H9 (cell line): Measurements from ENCODE around the gene RRAGC. TPM values are rescaled to one million over a fixed set of nuclear protein-coding genes. Genes with fewer than 3 reads are reported as not detected.

Source experiments
- DNase-seq: peaks from one replicate; pipeline ENCODE4 v3.0.0-alpha.2; 2017
- H2AFZ ChIP-seq: one replicate; pipeline ENCODE4 v1.6.1; 2013; ENCODE audit warnings: mild to moderate bottlenecking, low read length, control low read depth, moderate library complexity
- H2AK5ac ChIP-seq: 2 replicates; pipeline ENCODE4 v1.6.1; 2013; ENCODE audit warnings: low read length, control low read depth, mixed read lengths; ENCODE audit not compliant: insufficient read length
- H2BK120ac ChIP-seq: one replicate; pipeline ENCODE4 v1.6.1; 2013; ENCODE audit warnings: low read depth, mild to moderate bottlenecking, low read length, control low read depth, inconsistent platforms; ENCODE audit not compliant: poor library complexity, severe bottlenecking
- H2BK12ac ChIP-seq: 2 replicates; pipeline ENCODE4 v1.6.1; 2013; ENCODE audit warnings: low read length, control low read depth, mixed read lengths, low read depth; ENCODE audit not compliant: insufficient read length
- H2BK15ac ChIP-seq: 2 replicates; pipeline ENCODE4 v1.6.1; 2013; ENCODE audit warnings: low read depth, low read length, control low read depth
- H2BK20ac ChIP-seq: one replicate; pipeline ENCODE4 v1.6.1; 2013; ENCODE audit warnings: low read depth, mild to moderate bottlenecking, low read length, control low read depth, inconsistent platforms; ENCODE audit not compliant: poor library complexity, severe bottlenecking
- H2BK5ac ChIP-seq: 2 replicates; pipeline ENCODE4 v1.6.1; 2013; ENCODE audit warnings: low read length, control low read depth, mixed read lengths; ENCODE audit not compliant: insufficient read length
- H3K14ac ChIP-seq: 2 replicates; pipeline ENCODE4 v1.6.1; 2013; ENCODE audit warnings: low read length, control low read depth; ENCODE audit not compliant: insufficient read depth
- H3K18ac ChIP-seq: 2 replicates; pipeline ENCODE4 v1.6.1; 2013; ENCODE audit warnings: low read depth, mild to moderate bottlenecking, mixed read lengths, low read length, control low read depth; ENCODE audit not compliant: insufficient read length
- H3K23ac ChIP-seq: 2 replicates; pipeline ENCODE4 v1.6.1; 2013; ENCODE audit warnings: low read length, control low read depth, mixed read lengths, low read depth; ENCODE audit not compliant: insufficient read length
- H3K23me2 ChIP-seq: 2 replicates; pipeline ENCODE4 v1.6.1; 2013; ENCODE audit warnings: low read depth, mild to moderate bottlenecking, mixed read lengths, low read length, control low read depth; ENCODE audit not compliant: insufficient read length, poor library complexity, severe bottlenecking
- H3K27ac ChIP-seq: 2 replicates; pipeline ENCODE4 v1.5.1; 2013; ENCODE audit warnings: low read length, control low read depth, mixed read lengths, low read depth; ENCODE audit not compliant: insufficient read length
- H3K27me3 ChIP-seq: 2 replicates; pipeline ENCODE4 v1.6.1; 2013; ENCODE audit warnings: low read length, control low read depth, inconsistent platforms; ENCODE audit not compliant: insufficient read depth
- H3K4ac ChIP-seq: 2 replicates; pipeline ENCODE4 v1.6.1; 2013; ENCODE audit warnings: low read depth, mild to moderate bottlenecking, control low read depth, inconsistent platforms, low read length, moderate library complexity
- H3K4me1 ChIP-seq: 2 replicates; pipeline ENCODE4 v1.6.1; 2013; ENCODE audit warnings: low read length, control low read depth, inconsistent platforms; ENCODE audit not compliant: insufficient read depth
- H3K4me2 ChIP-seq: 2 replicates; pipeline ENCODE4 v1.6.1; 2013; ENCODE audit warnings: low read length, control low read depth, mixed read lengths; ENCODE audit not compliant: insufficient read length, insufficient read depth
- H3K56ac ChIP-seq: 2 replicates; pipeline ENCODE4 v1.6.1; 2013; ENCODE audit warnings: low read depth, mild to moderate bottlenecking, mixed read lengths, low read length, control low read depth; ENCODE audit not compliant: insufficient read length
- H3K79me1 ChIP-seq: 2 replicates; pipeline ENCODE4 v1.6.1; 2013; ENCODE audit warnings: low read depth, mild to moderate bottlenecking, moderate library complexity, low read length, control low read depth, inconsistent platforms; ENCODE audit not compliant: insufficient read depth, poor library complexity, severe bottlenecking
- H3K79me2 ChIP-seq: 2 replicates; pipeline ENCODE4 v1.6.1; 2013; ENCODE audit warnings: low read length, control low read depth, inconsistent platforms; ENCODE audit not compliant: insufficient read depth
- H3K9ac ChIP-seq: 2 replicates; pipeline ENCODE4 v1.6.1; 2013; ENCODE audit warnings: low read length, control low read depth, mixed read lengths; ENCODE audit not compliant: insufficient read length; ENCODE audit errors: extremely low read depth
- H3K9me3 ChIP-seq: one replicate; pipeline ENCODE4 v1.6.1; 2013; ENCODE audit warnings: low read depth, low read length, inconsistent platforms; ENCODE audit not compliant: control insufficient read depth
- H3T11ph ChIP-seq: one replicate; pipeline ENCODE4 v1.6.1; 2013; ENCODE audit warnings: mild to moderate bottlenecking, low read length, control low read depth, inconsistent platforms
- H4K20me1 ChIP-seq: one replicate; pipeline ENCODE4 v1.6.1; 2013; ENCODE audit not compliant: control insufficient read depth, insufficient read length, insufficient read depth
- H4K5ac ChIP-seq: 2 replicates; pipeline ENCODE4 v1.6.1; 2013; ENCODE audit warnings: low read depth, mild to moderate bottlenecking, mixed read lengths, low read length, control low read depth; ENCODE audit not compliant: insufficient read length
- H4K8ac ChIP-seq: replicated peaks from 2 replicates; pipeline ENCODE4 v1.6.1; 2013; ENCODE audit warnings: low read length, control low read depth, mixed read lengths, low read depth; ENCODE audit not compliant: insufficient read length
- H4K91ac ChIP-seq: 2 replicates; pipeline ENCODE4 v1.6.1; 2013; ENCODE audit warnings: low read depth, mild to moderate bottlenecking, moderate library complexity, mixed read lengths, low read length, control low read depth; ENCODE audit not compliant: insufficient read length
- H3K27ac Mint-ChIP-seq, 3 experiments: 2 replicates in 2 of 3; 3 replicates in 1 of 3; pipeline ENCODE4 v1.8.0; 2020 to 2021; ENCODE audit warnings: mixed read lengths in 3 of 3, mild to moderate bottlenecking in 1 of 3, moderate library complexity in 1 of 3
- H3K27me3 Mint-ChIP-seq: 2 replicates; pipeline ENCODE4 v1.8.0; 2021; ENCODE audit warnings: low read depth, mild to moderate bottlenecking, moderate library complexity, mixed read lengths
- H3K36me3 Mint-ChIP-seq, 3 experiments: 2 replicates in 2 of 3; 3 replicates in 1 of 3; pipeline ENCODE4 v1.8.0; 2020 to 2021; ENCODE audit warnings: low read depth in 3 of 3, mixed read lengths in 3 of 3; ENCODE audit not compliant: insufficient read depth in 1 of 3
- H3K4me1 Mint-ChIP-seq, 2 experiments: 2 replicates each; pipeline ENCODE4 v1.8.0; 2020; ENCODE audit warnings: mixed read lengths in 2 of 2
- H3K4me3 Mint-ChIP-seq, 2 experiments: 2 replicates in 1 of 2; 3 replicates in 1 of 2; pipeline ENCODE4 v1.8.0; 2020 to 2021; ENCODE audit warnings: mild to moderate bottlenecking in 2 of 2, mixed read lengths in 2 of 2, moderate library complexity in 1 of 2
- H3K9me3 Mint-ChIP-seq, 2 experiments: 2 replicates in 1 of 2; 3 replicates in 1 of 2; pipeline ENCODE4 v1.8.0; 2020; ENCODE audit warnings: mild to moderate bottlenecking in 2 of 2, mixed read lengths in 2 of 2, moderate library complexity in 1 of 2
- CTCF ChIP-seq: fragments of 200-600 bp; sonication (generic); conservative IDR thresholded peaks from 3 replicates; pipeline ENCODE4 v1.8.0; 2021; ENCODE audit warnings: antibody characterized with exemption, mild to moderate bottlenecking
- WGBS: extraction: QIAGEN DNeasy Blood & Tissue Kit; methylation state at CpG from one replicate; pipeline ENCODE4 v1.1.7; 2013; ENCODE audit warnings: missing lambda C conversion rate, low lambda C conversion rate, mixed read lengths; ENCODE audit not compliant: insufficient read length; ENCODE audit errors: extremely low coverage; 5-methylcytosine and 5-hydroxymethylcytosine counted together
- total RNA-seq: library from RNA; stranded (reverse); gene quantifications from 2 replicates; pipeline ENCODE4 v1.2.1, GENCODE V29; 2021

Gene RRAGC
- total RNA-seq, 1 experiment from 2014 or later = 17.9 TPM

- no peak overlapping the region for H2BK15ac ChIP-seq
- no peak overlapping the region for H3K56ac ChIP-seq
- no peak overlapping the region for H3K4ac ChIP-seq
- Mint-ChIP-seq H3K36me3 (no peaks in the 10 kb centered on the region; a peak in 1 of 7 replicates), H3K9me3 (no peaks in the 10 kb centered on the region), H3K4me1 (peaks cover 13 to 18% of the 10 kb centered on the region in 2 experiments), H3K27ac (no peak overlapping the region), H3K27me3 (no peaks in the 10 kb centered on the region), H3K4me3 (no peak overlapping the region)
- H2BK12ac ChIP-seq = no peak overlapping the region
- H2BK20ac ChIP-seq = no peak overlapping the region
- TF ChIP-seq CTCF = no peak
- no peaks in the 10 kb centered on the region for H3K4me1 ChIP-seq
- no peak overlapping the region for H2AK5ac ChIP-seq
- H3K18ac ChIP-seq = no peak overlapping the region
- H3K79me1 ChIP-seq = no peaks in the 10 kb centered on the region
- no peak overlapping the region for H2AFZ ChIP-seq
- H4K20me1 ChIP-seq = no peaks in the 10 kb centered on the region
- no peaks in the 10 kb centered on the region for H3K9me3 ChIP-seq
- H3K27me3 ChIP-seq = no peaks in the 10 kb centered on the region
- H3T11ph ChIP-seq = no peak overlapping the region
- H3K14ac ChIP-seq = no peak overlapping the region
- peaks cover 11% of the 10 kb centered on the region for H3K23me2 ChIP-seq
- H3K4me2 ChIP-seq = no peak overlapping the region
- no peak overlapping the region for H3K27ac ChIP-seq
- DNase-seq = no peak
- H3K79me2 ChIP-seq = no peaks in the 10 kb centered on the region
- no peak overlapping the region for H4K5ac ChIP-seq
- no peak overlapping the region for H4K91ac ChIP-seq
- no peak overlapping the region for H3K9ac ChIP-seq
- no peak overlapping the region for H2BK5ac ChIP-seq
- H4K8ac ChIP-seq = no peak overlapping the region
- no CpG with 5 or more reads among the region's 2 CpGs for WGBS
- H2BK120ac ChIP-seq = no peak overlapping the region
- no peak overlapping the region for H3K23ac ChIP-seq
These were observed 16.2 kb upstream of the RRAGC start for GRCh38 chr1:38875811-38876210.
